Stimulated activated CD4-positive, alpha-beta T cell treated with anti-CD3 and anti-CD28 coated beads, Interleukin-2, amount 100 ng/mL, for 4 hours (primary cell): ENCODE data around the gene RAB40B.
"Not testable (repeated sequence)": the region's sequence is repeated elsewhere in the genome, so short reads cannot be mapped to it uniquely, and the experiment has no call there.

Experiments used
- DNase-seq: peaks from one replicate; pipeline ENCODE4 v3.0.0-alpha.2; 2020; ENCODE audit warnings: low read depth

RAB40B gene, protein sequence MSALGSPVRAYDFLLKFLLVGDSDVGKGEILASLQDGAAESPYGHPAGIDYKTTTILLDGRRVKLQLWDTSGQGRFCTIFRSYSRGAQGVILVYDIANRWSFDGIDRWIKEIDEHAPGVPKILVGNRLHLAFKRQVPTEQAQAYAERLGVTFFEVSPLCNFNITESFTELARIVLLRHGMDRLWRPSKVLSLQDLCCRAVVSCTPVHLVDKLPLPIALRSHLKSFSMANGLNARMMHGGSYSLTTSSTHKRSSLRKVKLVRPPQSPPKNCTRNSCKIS

DNA sequence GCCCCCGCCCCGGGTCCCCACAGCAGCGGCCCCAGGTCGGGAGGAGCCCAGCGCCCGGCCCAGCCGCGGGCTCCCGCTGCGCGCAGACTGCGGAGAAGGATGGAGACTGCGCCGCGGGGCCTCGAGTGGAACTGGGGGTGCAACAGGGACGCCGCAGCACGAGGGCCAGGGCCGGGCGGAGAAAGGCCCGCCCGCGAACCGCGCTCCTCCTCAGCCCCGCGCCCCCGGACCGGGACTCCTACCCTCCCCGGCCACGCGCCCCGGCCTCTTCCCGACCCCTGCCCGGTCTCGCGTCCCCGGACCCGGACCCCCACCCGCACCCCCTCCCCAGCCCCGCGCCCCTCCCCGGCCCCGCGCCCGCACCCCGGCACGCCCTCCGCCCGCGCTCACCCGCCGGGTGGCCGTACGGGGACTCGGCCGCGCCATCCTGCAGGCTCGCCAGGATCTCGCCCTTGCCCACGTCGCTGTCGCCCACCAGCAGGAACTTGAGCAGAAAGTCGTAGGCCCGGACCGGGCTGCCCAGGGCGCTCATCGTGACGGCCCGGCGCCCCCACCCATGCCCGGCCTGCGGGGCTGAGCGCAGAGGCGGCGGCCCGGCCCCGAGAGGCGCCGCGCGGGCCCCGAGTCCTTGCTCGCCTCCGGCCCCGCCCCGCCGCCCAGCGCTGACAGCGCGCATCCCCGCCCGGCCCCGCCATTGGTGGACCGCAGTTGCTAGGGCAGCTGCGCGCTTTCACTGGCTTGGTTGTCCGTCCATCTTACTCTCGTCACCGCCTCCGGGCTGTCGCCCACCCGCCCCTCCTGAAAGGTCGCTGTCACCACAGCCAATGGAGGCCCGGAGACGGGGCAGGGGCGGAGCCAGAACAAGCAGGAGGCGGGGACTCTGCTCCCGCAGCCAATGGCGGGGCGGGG is at the start of gene RAB40B:
RAB40B (minus strand) TSS at position 634 of the 909 bp plus-strand sequence; CDS start at position 532, 102 bp downstream.
- peak; percentile 99 for DNase-seq

DNA sequence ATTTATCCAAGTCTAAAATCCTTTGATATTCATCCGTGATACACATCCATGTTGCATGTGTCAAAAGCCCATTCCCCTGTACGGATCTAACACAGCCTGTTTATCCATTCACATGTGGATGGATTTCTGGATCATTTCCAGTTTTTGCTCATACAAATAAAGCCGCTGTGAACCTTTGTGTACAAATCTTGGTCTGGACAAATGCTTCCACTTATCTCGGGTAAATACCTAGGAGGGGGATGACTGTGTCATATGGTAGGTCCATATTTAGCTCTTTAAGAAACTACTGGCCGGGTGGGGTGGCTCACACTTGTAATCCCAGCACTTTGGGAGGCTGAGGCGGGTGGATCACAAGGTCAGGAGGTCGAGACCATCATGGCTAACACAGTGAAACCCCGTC is 47.0 kb upstream of the RAB40B start:
- no peak for DNase-seq

DNA sequence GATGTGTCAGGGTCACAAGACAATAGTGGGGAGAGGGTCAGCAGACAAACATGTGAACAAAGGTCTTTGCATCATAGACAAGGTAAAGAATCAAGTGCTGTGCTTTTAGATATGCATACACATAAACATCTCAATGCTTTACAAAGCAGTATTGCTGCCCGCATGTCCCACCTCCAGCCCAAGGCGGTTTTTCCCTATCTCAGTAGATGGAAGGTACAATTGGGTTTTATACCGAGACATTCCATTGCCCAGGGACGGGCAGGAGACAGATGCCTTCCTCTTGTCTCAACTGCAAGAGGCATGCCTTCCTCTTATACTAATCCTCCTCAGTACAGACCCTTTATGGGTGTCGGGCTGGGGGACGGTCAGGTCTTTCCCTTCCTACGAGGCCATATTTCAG is 46.2 kb upstream of the RAB40B start:
- not testable (repeated sequence) for DNase-seq

DNA sequence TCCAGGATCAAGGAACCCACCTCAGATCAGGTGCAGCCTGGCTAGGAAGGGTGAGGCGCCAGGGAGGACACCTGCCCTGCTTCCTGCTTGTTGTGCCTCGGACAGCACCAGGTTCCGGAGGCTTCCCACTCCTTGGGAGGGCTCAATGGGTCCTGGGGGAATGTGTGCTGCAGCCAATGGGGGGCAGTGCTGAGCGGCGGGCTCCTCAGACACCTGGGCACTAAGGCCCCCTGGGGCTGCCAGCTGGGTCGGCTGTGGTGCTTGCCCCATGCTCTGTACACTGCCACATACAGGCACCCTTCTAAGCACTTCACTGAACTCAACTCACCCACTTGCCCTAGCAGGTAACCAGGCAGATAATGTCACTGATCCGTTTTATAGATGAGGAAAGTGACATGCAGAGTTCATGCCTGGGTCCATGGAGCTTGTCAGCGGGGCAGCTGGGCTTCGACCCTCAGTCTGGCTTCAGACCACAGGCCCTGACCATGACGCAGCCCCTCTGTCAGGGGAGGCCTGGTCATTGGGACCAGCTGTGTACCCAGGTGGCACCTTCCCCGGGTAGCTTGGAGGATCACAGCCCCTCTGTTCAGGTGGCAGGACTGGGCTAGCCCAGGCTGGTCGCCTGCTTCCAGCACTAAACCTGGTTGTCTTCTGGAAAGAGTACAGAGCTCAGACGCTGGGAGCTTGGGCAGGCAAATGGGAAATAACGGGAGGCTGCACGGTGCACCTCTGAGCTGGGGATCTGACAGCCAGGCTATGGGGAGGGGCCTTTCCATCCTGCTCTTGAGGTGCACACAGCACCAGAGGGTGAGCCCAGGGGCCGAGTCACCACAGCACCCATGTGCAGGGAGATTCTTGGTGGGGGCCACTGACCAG is 45.1 kb upstream of the RAB40B start:
- DNase-seq: no peak

DNA sequence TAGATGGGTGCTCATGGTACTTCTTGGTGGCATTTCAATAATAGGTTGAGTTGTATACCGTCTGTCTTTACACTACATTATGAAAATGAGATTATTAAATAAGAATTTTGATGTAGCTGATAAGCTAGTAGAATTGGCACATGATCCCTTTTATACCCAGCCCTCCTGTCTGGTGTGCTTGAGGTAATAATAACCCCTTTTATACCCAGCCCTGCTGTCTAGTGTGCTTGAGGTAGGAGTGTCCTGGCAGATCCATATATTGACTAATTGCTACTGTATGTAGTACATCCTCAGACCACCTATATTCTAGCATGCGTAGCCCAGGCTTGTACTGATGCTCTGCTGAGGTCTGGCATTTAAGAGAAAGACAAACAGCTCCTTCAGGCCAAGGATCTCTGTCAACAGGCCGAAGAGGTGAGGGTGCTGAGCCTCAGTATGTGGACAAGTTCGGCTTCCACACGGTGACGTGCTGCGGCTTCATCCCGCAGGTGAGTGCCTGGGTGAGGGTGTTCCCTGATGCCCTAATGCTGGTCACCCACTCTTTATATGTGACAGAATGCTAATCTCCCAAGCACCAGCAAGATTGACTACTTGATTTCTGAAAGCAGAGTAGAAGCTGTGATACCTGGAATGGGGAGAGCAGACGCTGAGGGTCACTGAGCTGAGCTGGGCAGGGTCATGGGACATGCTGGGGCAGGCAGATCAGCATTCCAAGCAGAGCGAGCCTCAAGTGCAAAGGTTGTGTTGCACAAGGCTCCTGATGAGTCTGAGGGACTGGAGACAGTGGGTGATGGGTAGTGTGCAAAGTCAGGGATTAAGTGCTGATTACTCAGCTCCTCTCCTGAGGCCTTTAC is 42.6 kb upstream of the RAB40B start:
- DNase-seq: no peak

DNA sequence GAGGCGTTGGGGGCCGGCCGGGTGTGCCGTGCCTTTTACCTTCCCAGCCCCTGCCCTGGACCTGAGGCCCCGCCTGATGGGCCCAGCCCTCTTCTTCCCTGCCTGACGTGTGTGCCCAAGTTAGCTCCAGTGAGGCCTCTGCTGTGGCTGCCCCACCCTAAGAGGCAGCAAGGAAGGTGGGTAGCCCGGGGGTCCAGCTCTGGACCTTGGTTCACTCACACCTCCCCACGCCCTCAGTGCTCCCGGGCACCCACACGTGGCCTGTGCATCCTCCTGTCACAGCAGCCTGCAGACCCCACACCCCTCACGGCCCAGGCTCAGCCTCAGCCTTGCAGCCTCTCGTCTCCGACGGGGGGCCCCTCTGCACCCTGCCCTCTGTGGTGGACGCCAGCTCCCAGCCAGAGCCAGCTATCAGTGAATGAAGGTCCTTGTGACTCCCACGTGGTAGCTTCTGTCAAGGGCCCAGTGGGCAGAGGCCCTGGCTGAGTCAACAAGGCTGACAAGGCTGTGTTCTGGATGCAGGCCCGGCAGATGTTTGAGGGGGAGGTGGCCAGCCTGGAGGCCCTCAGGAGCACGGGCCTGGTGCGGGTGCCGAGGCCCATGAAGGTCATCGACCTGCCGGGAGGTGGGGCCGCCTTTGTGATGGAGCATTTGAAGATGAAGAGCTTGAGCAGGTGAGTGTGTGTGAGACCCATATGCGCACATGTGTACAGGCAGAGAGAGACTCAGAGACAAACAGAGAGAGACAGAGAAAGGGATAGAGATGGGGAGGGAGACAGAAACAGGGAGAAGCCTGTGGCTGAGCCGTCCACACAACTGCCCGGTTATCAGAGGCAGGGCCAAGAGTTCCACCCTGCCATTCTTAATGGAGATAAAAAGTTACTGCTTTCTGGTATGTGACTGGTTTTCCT is 39.7 kb upstream of the RAB40B start:
- no peak for DNase-seq

DNA sequence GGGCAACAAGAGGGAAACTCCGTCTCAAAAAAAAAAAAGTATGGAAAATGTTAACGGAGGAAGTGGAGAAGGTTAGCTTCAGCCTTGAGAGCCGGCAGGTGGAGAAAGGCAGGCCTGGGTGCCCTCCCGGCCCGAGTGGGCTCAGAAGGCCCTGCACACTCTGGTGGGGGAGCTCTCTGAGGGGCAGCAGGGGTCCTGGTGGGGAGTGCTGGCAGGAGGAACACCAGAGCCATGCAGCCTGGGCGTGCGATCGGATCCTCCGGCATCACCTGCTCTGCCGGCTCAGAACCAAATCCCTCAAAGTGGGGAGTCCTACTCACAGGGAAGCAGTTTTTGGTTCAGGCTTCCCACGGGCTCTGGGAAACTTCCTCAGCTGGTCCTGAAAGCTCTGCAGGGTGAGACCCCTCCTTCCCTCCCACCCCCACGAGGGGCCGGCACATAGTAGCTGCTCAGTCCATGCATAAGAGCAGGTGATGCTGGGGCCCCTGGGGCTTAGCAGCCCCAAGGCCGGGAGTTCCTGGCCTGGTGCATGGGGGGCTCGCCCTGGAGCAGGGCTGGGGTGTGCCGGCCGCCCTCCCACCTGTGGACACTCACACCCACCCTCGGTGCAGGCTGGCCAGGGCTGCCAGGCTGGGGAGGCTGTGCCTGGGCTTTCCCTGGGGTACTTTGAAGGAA is 38.1 kb upstream of the RAB40B start:
- no peak for DNase-seq

DNA sequence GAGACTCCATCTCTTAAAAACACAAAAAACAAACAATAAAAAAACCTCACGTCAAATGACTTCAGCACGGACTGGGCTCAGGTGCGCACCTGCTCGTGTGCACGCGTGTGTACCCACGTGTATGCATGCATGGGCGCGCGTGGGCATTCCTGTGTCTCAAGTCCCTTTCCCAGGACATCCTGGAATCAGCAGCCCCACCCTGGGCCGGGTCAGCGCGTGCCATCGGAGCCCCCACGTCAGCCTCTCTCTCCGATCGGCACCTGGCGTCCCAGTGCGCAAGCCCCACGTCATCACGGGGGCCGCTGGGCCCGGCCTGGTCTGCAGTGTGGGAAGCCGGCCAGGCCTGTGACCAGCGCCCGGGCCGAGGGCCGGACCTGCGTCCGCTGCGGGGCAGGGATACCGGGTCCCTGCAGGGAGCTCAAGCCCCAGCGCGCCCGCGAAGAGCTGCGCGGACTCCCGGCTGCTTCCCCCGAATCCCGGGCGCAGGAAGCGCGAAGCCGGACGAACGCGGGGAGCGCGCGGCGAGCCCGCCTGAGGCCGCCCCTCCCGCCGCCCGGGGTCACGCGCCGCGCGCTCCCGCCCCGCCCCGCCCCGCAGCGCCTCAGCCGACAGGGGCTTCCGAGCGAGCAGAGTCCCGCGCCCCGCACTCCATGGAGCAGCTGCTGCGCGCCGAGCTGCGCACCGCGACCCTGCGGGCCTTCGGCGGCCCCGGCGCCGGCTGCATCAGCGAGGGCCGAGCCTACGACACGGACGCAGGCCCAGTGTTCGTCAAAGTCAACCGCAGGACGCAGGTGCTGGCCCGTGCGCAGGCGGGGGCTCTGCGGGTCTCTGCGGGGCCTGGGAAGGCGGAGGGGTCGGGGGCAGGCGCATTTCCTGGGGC is 36.7 kb upstream of the RAB40B start, which contains the start of gene FN3K:
FN3K (plus strand) TSS at position 629 of the 880 bp plus-strand sequence; CDS start at position 651, 22 bp downstream.
- no peak for DNase-seq

DNA sequence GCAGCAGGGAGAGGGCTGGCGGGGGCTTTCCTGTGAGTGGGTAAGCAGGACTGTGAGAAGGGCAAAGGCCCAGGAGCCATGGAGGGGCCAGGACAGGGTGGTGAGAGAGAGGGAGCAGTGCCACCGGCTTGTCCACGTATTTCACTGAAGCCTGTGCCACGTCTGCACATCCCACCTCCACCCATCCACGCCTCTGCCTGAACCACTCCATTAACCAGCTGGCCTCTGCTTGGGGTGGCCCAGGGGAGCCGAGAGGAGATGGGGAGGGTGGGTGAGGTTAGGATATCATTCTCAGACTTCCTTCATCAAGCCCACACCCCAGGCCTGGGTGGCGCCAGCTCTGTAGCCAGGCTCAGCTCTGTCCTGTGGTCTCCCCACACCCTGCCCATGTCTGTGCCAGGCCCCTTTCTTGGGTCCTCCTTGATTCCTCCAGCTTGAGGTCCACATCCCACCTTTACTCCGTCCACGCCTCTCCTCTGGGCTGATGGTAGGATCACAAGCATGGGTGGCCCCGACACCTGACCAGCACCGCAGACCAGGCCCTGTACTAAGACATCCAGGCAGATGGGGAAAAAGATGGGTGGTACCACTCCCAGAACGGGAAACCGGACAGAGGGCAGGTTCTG is 33.7 kb upstream of the RAB40B start:
- no peak for DNase-seq

DNA sequence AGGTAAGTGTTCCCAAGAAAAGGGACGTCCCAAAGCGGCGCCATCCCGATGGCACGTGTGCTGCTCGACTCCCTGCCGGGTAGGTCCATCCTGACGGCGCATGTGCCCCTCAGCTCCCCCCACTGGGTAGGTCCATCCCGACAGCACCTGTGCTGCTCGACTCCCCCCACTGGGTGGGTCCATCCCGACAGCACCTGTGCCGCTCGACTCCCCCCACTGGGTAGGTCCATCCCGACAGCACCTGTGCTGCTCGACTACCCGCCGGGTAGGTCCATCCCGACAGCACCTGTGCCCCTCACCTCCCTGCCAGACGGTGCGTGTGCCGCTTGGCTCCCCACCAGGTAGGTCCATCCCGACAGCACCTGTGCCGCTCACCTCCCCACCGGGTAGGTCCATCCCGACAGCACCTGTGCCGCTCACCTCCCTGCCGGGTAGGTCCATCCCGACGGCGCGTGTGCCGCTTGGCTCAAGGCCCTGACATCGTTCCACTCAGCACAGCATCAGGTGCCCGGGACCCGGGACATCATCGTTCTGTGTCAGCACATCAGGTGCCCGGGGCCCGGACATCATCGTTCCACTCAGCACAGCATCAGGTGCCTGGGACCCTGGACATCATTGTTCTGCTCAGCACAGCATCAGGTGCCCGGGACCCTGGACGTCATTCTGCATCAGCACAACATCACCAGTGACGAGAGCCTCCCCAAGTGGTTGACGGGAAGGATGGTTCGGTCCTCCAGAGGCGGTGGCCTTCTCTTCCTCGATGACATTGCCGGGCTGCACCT is 31.2 kb upstream of the RAB40B start:
- no peak for DNase-seq

DNA sequence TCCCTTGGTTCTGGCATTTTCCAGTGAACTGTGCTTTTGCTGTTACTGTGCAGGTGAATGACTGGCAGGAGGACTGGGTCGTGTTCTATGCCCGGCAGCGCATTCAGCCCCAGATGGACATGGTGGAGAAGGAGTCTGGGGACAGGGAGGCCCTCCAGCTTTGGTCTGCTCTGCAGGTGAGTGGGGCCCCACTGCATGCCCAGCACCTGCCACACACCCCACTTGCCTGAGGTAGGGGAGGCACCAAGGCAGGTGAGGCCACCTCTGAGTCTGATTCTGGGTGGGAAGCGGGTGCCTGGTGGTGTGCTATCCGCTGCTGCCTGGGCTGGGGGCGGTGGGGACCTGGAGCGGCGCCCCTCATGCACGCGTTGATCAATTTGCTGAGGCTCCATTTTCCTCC is 27.9 kb upstream of the RAB40B start:
- no peak for DNase-seq

DNA sequence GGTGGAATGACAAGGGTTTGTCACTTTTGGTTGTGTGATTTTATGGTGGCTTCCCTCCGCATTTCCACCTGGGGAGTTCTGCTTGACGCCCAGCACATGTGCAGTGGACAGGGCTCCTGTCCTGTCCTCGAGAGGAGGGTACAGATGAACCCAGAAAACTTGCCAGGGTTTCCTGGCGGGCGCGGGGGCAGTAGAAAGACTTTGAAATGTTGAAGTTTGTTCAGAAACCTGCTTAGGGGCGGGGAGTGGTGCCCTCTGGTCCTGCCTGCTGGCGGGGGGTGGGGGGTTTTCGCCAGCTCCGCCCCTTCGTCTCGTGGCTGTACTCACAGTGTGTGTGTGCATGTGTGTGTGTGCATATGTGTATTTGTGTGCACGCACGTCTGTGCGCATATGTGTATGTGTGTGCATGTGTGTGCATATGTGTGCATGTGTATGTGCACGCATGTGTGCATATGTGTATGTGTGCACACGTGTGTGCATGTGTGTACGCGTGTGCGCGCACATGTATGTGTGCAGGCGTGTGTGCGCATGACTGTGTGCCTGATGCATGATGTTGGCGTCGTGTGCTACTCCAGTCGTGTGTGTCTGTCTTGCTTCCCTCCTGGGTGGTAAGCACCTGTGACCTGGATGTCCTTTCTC is 24.8 kb upstream of the RAB40B start:
- no peak for DNase-seq

DNA sequence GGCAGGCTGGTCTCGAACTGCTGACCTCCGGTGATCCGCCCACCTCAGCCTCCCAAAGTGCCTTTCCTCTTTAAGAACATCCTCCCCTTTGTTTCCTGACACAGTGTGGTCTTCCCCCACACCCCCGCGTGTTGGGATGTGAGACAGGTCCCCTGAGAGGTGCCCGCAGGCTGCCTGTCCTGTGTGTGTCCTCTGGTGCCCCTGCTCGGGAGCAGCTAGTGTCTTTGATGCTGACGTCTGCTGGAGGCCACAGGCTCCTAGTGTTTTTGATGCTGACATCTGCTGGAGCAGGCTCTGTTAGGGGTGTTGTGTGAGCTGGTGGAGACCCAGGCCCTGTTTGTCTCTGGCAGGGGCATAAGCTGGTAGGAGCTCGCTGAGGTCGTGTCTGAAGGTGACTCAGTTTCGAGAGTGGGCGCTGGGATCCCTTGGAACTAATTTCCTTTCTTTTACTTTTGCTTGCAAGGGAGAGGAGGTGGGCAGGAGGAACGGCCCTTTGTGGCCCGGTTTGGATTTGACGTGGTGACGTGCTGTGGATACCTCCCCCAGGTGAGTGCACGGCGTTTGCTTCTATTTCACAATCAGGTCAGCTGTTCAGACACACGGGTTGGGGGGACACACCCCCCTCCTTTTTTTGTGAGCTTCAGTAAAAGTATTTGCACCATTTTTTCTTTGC is 24.0 kb upstream of the RAB40B start:
- DNase-seq: no peak

DNA sequence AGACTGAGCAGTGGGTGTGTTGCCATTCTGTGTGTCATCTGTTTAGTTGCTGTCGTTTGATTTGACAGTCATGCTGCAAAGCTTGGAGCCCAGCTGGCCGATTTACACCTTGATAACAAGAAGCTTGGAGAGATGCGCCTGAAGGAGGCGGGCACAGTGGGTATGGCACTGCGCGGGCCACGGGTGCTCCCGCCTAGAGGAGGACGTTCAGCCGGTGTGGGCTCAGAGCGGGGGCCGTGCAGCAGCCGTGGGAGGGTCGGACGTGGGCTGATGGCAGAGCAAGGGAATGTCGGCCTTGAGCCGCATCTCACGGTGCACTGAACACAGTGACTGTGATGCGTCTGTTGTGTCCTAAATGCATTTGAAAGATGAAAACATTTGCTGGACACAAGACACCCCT is 21.7 kb upstream of the RAB40B start:
- no peak for DNase-seq

DNA sequence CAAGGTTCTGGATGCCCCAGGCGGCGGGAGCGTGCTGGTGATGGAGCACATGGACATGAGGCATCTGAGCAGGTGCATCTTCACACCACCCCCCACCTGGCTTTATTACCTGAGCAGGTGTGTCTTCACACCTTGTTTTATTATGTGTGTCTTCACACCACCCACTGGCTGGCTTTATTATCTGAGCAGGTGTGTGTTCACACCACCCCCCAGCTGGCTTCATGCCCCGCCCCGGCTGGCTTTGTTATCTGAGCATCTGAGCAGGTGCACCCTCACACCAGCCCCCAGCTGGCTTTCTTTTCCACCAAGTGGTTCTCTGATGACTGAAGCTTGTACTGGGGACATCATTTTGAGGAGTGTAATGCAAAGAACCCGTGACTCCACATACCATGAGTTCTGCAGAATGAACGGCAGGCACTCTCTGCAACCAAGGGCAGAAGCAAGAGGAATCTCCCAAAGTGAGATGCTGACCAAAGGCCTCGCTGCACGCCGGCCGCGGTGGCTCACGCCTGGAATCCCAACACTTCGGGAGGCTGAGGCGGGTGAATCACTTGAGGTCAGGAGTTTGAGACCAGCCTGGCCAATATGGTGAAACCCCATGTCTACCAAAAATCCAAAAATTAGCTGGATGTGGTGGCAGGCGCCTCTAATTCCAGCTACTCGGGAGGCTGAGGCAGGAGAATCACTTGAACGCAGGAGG is 20.6 kb upstream of the RAB40B start:
- DNase-seq: no peak
